ENCODE measurements around the gene ACADVL.

Gene ACADVL

DNA sequence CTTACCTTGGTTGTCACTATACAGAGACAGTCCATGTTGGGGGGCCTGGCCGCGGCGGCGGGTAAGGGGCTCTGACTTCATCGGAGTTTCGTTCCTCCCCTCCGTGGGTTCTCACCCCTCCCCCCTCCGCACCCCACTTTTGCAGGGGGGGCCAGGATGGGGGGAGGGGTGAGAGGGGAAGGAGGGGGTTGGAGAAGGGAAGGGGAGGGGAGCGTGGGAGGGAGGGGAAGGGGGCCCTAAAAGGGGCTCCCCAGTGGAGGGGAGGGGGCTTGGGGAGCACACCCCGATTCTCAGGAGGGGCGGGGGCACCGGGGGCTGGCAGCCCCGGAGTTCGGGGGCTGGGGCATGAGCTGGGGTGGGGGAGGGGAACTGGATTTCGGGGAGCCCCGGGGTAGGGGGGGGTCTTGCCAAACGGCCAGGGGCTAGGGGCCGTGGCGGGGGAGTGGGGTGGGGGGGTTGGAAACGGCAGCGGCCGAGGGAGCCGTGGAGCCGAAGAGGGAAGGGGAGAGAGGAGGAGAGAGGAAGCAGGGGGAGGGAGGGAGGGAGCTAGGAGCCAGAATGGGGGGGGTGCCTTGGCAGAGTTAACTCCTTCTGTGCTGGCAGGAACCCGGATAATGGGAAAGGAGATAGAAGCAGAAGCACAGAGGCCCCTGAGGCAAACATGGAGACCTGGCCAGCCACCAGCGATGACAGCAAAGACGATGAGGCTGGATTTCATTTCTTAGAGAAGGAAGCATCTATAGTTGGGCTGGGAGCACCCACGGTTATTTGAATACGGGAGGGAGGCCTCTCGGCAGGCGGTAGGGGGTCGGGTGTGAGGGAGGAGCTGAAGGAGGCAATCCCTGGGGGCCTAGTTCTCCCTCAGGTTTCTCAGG is 2.4 kb upstream of the ACADVL start:
- DNase-seq, result no peak

DNA sequence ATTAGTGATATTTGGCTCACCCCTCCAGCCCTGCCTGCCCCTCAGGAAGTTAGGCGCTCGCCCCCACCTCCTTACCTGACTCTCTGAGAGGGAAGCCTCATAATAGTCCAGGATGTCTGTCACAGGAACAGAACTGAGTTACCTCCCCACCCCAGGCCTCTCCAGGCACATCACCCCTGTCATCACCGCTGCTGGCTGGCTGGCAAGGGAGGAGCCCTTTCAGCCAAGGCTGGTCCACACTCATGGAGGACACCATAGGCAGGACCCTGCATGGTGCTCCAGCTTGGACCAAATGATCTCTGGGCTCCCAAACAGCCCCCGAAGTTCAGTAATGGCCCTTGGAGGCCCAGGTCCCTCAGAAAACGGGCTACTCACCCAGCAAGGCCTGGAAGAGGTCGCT is 1.6 kb upstream of the ACADVL start:
- no peak for DNase-seq

DNA sequence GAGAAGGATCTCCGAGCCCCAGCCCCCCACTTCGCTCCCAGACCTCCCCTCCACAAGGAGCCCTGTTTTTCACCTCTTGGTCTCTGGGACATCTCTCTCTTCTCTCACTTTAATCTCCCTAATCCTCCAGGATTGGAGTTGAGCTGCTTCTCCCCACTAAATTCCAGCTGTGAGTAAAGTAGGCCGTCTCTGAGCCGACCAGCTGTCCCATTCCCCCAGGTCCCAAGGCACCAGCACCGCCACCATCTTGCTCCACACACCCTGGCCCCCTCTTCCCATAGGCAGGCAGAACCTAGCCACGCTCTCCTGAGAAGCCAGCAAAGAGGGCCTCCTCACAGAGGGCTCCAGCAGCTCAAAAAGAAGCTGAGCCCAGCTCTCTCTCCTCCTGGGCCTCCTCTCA is 980 bp upstream of the ACADVL start:
- DNase-seq, result no peak

DNA sequence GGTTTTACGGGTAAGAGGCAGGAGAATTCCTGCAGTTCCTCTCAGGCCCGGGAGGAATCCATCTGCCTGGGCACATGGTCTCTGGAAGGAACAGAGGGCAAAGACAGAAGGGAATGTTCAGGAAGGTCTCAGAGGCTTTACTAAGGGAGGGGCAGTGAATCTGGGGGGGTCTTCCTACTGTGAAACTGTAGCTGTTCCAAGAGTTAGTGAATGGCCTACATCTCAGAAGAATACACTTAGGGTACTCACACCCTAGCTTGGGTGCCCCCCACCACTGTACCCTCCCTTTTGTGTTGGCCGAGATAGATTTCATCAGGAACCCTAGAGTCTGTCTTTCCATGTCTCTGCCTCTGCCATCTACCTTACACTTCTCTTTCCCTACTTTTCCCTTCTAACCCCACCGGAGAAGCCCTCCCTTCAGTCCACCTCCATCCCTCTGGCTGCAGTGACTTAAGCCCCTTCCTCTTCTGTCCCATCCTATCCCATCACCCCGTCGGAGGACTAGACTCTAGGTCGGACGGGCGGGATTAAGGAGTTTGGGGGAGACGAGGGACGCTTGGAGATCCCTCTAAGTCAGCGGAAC is 418 bp upstream of the ACADVL start:
- no peak for DNase-seq

DNA sequence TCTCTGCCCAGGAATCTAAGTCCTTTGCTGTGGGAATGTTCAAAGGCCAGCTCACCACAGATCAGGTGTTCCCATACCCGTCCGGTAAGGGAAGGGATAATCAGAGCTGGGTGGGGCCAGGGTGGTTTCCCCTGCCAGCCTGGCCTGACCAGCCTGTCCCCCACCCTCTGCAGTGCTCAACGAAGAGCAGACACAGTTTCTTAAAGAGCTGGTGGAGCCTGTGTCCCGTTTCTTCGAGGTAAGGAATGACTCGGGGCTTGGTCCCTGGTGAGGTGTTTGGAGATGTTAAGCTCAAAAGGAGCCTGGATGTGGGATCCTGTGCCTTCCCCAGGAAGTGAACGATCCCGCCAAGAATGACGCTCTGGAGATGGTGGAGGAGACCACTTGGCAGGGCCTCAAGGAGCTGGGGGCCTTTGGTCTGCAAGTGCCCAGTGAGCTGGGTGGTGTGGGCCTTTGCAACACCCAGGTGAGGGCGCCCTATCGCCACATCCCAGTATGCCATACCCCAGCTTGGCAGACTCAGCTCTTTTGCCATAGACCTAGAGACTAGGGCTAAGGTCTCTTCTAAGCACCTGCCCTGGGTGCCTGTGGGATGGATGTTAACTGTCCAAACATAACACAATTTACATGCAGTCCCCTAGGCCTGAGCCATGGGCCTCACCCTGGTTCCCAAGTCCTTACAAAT is 997 bp downstream of the ACADVL start:
- DNase-seq, result peak; percentile 51 to 58

DNA sequence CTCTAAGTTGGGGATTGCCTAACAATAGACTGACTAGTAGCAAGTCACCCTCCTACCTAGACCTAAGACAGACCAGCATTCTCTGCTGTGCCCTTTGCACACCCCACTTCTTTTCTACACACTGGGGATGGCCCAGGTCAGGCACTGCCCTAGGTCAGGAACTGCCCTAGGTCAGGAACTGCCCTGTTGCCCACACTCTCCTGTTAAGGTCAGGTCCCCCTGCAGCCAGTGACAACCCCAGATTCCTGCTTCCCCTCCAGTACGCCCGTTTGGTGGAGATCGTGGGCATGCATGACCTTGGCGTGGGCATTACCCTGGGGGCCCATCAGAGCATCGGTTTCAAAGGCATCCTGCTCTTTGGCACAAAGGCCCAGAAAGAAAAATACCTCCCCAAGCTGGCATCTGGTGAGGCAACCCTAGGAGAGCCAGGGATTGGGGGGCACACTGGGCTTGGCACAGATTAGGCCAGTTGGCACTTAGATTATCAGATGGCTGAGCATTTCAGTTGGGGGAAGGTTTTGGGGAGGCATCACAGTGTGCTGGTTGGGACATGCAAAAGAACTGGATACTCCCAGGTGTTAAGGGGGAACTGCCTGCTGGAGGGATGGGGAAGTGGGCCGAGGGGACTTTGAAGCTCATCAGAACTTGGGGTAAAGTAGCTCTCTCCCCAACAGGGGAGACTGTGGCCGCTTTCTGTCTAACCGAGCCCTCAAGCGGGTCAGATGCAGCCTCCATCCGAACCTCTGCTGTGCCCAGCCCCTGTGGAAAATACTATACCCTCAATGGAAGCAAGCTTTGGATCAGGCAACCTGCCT is 1.7 kb downstream of the ACADVL start:
- no peak for DNase-seq

DNA sequence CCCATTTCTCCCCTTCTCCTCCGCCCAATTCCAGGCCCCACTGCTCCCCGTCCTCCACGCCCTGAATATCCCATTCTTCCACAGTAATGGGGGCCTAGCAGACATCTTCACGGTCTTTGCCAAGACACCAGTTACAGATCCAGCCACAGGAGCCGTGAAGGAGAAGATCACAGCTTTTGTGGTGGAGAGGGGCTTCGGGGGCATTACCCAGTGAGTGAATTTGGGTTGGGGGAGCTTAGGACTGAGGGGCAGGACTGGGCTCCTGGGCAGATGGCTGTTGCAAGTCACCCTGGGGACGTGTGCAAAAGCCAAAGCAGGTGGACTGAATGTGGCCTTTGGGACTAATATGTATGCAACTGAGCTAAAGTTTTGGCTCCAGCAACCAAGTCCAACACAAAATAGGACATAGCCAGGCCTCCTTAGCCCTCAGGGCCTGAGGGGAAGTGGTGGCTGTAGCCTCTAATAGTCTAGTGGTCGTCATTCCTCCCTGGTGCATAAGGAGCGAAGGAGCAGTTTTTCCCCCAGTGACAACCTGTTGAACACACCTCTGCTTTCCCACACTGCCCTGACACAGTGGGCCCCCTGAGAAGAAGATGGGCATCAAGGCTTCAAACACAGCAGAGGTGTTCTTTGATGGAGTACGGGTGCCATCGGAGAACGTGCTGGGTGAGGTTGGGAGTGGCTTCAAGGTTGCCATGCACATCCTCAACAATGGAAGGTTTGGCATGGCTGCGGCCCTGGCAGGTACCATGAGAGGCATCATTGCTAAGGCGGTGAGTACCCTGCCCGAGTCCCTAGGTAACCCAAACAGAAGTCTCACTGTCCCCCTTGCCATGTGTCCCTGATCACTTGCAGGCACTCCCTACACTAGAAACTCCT is 2.6 kb downstream of the ACADVL start:
- no peak for DNase-seq

DNA sequence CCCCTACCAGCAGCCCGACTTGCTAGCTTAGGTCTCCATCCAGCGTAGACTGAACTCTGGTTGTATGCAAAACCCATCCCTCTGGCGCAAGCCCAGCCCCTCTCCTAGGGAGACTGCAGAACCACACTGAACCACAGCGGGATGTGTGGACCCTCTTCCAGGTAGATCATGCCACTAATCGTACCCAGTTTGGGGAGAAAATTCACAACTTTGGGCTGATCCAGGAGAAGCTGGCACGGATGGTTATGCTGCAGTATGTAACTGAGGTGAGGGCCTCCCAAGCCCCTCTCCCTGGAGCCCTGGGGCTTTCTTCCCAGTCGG is 3.2 kb downstream of the ACADVL start:
- no peak for DNase-seq

DNA sequence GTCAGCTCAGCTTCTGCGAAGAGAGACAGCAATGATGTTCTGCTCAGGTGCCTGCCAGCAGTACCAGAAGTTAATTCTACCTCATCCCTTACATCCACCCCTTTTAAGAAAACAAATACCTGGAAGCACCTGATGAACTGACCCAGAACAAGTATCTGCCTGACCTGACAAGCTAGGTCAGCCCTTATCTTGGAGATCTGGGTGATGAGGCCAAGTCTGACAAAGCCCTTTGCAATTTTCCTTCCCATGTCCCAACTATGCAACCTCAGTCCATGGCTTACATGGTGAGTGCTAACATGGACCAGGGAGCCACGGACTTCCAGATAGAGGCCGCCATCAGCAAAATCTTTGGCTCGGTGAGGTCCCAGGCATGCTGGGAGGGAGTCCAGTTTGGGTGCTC is 3.6 kb downstream of the ACADVL start:
- DNase-seq, result no peak

DNA sequence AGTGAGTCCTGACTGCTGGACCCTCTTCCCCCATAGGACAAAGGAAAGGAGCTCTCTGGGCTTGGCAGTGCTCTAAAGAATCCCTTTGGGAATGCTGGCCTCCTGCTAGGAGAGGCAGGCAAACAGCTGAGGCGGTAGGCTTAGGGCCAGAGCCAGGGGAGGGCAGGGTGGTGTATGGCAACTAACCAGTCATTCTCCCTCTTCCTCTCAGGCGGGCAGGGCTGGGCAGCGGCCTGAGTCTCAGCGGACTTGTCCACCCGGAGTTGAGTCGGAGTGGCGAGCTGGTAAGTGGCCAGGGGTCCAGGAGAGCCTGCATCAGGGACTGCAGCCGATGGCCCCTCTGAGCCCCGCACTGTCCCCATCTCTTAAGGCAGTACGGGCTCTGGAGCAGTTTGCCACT is 4.4 kb downstream of the ACADVL start:
- DNase-seq, result no peak

DNA sequence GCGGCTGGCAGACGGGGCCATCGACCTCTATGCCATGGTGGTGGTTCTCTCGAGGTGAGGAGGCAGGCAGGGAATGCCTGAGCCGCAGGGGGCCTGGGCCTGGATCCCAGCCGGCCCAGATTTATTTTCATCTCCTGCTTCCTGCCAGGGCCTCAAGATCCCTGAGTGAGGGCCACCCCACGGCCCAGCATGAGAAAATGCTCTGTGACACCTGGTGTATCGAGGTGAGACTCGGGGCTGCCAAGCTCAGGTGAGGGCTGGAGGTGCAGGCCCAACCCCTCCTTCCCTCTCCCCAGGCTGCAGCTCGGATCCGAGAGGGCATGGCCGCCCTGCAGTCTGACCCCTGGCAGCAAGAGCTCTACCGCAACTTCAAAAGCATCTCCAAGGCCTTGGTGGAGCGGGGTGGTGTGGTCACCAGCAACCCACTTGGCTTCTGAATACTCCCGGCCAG is 4.9 kb downstream of the ACADVL start:
- DNase-seq, result no peak

DNA sequence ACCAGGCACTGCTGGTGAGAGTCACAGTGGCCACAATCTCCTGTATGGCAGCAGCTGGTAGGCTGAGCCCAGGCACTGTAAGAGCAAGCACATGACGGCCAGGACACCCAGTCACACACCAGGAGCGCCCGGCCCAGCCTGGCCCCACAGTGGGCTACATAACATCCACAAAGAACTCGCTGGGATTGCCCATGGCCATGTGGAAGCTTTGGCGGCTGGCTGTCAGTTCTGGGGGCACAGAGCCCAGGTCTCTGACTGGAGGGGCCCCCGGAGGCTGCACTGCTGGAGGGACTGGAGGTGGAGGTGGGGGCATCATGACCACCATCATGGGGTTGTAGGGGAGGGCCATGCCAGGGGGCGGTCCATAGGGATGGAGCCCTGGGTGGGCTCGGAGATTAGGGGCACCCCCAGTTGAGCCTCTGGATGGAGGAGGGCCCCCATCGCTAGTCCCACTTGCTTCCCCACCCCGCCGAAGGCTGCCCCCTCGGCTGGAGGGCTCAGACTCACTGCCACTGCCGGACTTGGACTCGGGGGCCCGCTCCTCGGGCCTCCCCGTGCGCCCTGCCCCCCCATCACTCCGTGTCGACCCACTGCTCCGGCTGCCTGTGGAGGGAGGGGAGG is 6.1 kb downstream of the ACADVL start:
- DNase-seq, result no peak

DNA sequence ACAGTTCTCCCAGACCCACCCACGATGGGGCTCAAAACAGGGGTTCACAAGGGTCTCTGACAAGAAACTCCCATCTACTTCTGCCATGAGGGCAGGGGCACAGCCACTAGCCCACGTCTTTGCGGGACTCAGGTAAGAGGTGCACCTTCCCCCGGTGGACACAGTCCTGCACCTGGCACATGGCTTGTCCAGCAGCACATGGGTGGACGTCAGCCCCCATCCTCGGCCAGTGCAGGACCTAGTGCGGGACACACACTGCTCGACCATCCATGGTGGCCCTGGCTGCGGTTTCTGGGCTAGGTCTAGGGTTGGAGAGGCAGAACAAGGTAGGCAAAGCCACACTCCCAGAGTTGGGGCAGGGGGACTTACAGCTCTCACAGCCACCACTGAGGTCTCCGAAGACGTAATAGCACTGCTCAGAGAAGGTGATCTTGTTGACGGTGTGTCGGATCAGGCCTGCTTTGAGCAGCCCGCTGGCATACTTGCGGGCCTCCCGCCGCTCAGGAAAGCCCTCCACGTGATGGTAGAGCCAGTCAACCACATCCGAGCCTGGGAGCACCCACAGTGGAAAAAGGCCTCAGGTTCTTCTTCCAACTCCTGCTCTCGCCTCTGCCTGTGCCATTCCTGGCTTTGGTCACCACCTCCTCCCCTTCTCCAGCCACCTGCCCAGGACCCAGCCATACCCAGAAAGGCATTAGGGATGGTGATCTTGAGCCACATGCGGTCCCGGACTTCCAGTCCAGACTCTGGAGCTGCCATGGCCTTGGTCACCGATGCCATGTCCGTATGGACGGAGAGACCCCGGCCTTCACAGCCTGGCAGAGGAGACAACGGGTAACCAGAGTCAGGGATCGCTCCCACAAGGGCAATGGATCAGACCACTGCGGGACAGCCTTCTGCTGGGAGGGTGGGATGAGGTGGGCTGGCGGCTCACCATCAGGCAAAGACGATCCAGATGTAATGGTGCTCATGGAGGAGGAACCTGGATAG is 7.3 kb downstream of the ACADVL start:
- no peak for DNase-seq

DNA sequence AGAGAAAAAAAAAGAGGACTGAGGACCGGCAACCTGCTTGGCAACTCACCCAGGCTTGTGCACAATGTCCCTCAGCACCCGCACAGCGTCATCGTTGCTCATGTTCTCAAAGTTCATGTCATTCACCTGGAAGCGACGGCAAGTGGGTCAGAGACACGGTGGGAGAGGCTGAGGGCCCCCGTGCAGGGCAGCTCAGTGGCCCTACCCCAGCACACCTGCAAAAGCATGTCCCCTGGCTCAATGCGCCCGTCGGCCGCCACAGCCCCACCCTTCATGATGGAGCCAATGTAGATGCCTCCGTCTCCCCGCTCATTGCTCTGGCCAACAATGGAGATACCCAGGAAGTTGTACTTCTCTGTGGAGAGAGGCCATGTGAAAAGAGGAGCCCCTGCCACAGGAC is 9.2 kb downstream of the ACADVL start:
- DNase-seq, result no peak

DNA sequence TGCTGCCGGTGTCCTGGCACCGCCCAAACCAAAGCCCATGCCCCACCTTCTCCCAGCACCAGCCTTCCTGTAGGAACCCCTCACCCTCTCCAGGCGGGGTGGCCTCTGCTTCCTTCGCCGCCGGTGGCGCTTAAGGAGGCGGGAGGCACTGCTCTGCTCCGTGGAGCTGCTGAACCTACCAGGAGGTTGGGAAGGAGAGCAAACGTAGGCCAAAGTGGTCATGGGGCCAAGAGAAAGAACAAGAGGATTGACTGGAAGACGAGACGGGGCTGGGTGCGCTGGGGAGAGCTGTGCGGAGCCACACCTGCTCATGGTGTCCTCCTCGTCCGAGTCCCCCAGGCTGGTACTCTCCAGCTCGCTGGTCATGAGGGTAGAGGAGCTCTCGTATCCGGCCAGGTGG is 9.8 kb downstream of the ACADVL start:
- no peak for DNase-seq

DNA sequence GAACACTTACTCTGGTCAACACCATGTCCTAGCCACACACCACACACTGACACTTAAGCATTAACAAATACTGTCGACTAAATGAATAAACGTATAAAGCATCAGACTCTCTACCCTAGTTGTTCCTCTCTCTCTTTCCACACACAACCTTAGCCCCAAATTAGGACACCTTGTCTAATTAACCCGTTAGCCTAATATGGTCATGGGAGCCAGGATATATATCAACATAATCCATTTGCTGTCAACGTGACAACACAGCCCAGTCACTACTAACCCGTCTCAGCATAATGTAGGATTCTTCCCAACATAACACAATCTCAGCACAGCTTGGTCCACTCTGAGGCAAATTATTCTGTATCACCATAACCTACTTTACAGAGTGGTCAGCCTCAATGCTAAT is 12.4 kb downstream of the ACADVL start:
- DNase-seq, result no peak

DNA sequence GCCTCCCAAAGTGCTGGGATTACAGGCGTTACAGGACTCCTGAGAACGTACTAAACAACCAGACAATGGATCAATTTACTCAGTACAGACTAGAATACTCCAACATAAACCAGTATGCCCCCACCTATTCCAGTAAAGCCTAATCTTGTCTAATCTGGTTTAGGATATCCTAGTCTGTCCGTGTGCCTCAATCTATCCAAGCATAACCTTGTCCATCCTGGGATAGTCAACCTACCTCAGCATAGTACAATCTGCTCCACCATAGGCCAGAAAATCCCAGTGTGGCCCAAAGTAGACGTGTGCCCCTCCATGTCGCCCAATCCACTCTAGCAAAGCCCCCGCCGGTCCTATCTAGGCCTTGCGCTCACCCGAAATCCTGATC is 14.0 kb downstream of the ACADVL start:
- no peak for DNase-seq

DNA sequence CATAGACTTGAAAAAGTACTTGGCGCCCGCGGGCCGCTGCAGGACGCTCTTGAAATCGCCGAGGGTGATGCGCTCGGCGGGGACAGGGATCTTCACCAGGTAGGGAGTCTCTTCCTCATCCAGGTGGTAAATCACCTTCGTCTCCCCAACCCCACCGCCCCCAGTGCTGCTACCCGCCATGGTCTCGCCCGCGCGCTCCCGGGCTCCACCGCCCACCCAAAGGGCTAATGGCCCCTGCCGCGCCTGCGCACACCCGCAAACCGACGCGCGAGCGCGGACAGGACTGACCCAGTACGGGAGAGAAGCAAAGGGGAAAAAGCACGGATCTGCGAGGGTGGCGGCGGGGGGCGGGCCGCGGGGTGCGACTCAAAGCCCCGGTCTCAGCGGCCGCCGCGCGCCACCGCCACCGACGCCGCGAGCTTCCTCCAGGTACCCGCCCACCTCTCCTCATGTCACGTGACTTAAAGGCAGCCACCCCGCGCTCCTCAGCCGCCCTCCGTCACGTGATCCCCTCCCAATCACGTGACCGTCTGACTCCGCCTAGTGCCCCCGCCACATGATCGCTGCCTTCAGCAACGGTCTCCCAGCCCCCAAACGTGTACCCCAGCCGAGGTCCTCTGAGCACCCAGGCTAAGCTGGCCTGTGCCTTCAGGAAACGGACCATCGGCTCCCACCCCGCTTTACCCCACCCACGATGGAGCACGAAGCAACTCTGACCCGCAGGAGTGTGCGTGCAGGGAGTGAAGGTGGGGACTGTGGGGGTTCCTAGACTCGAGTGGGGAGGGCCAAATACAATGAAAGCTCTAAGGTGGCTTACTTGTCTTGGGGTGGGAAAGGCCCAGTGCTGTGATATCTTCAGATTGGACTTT is 14.6 kb downstream of the ACADVL start, which contains the start of gene DVL2:
TSS of gene DVL2 (minus strand) at position 435 of the 869 bp plus-strand sequence. CDS start at position 180, 255 bp downstream.
- peak; percentile 93 for DNase-seq
